SK-N-SH (cell line): ENCODE data around the gene BTBD9. TPM values are rescaled to one million over a fixed set of nuclear protein-coding genes. Genes with fewer than 3 reads are reported as not detected.

Source experiments
- CTCF ChIA-PET: fragments of 300-600, 350-600 bp; formaldehyde crosslinking; extraction: SDS; loops from one replicate; lab custom pipeline; 2021; lab: Yijun Ruan, JAX
- POLR2A ChIA-PET: fragments of 350-600 bp; sonication (Branson Sonifier 250); formaldehyde crosslinking; extraction: SDS; loops from one replicate; lab custom pipeline; 2020; ENCODE audit warnings: antibody characterized with exemption, inconsistent platforms; lab: Yijun Ruan, JAX
- DNase-seq: peaks from one replicate; pipeline ENCODE4 v3.0.0; 2012
- H2AFZ ChIP-seq: fragments of 200-600 bp; sonication (generic); 2 replicates; pipeline ENCODE4 v1.8.1; 2016; ENCODE audit warnings: antibody characterized with exemption, mild to moderate bottlenecking, low read depth
- H3F3A ChIP-seq: fragments of 200-600 bp; sonication (generic); replicated peaks from 2 replicates; pipeline ENCODE3; 2016; ENCODE audit warnings: antibody characterized with exemption, mild to moderate bottlenecking; ENCODE audit not compliant: insufficient read depth
- H3K27ac ChIP-seq, 2 experiments: fragments of 200-500 bp in 1 of 2; fragments of 200-600 bp in 1 of 2; sonication (Bioruptor generic) in 1 of 2; sonication (generic), shearing (Covaris generic) in 1 of 2; 2 replicates each; pipeline versions ENCODE4 v1.5.1 to v1.6.1; 2014 to 2016; ENCODE audit warnings: low read depth in 2 of 2, inconsistent platforms in 1 of 2, low read length in 1 of 2, mild to moderate bottlenecking in 1 of 2, mixed read lengths in 1 of 2
- H3K27me3 ChIP-seq: fragments of 200-600 bp; sonication (generic), shearing (Covaris generic); 2 replicates; pipeline ENCODE4 v1.6.1; 2016; ENCODE audit warnings: mixed run types; ENCODE audit not compliant: insufficient read depth
- H3K36me3 ChIP-seq, 2 experiments: fragments of 200-500 bp in 1 of 2; fragments of 200-600 bp in 1 of 2; sonication (Bioruptor generic) in 1 of 2; sonication (generic) in 1 of 2; replicated peaks in 1 of 2; 2 replicates each; pipeline versions ENCODE3 to v1.5.1; 2014 to 2016; ENCODE audit warnings: low read length in 1 of 2, mild to moderate bottlenecking in 1 of 2; ENCODE audit not compliant: insufficient read depth in 2 of 2, control insufficient read depth in 1 of 2
- H3K4me1 ChIP-seq, 2 experiments: fragments of 200-500 bp in 1 of 2; fragments of 200-600 bp in 1 of 2; sonication (Bioruptor generic) in 1 of 2; sonication (generic), shearing (Covaris generic) in 1 of 2; 2 replicates each; pipeline versions ENCODE4 v1.5.1 to v1.6.1; 2014 to 2016; ENCODE audit warnings: low read depth in 1 of 2, low read length in 1 of 2, mixed run types in 1 of 2; ENCODE audit not compliant: insufficient read depth in 2 of 2, control insufficient read depth in 1 of 2
- H3K4me2 ChIP-seq: fragments of 200-600 bp; sonication (generic), shearing (Covaris generic); 2 replicates; pipeline ENCODE4 v1.6.1; 2017; ENCODE audit warnings: mixed run types
- H3K4me3 ChIP-seq, 2 experiments: fragments of 200-500 bp in 1 of 2; fragments of 200-600 bp in 1 of 2; sonication (Bioruptor generic) in 1 of 2; sonication (generic), shearing (Covaris generic) in 1 of 2; 2 replicates each; pipeline versions ENCODE4 v1.5.1 to v1.8.1; 2014 to 2016; ENCODE audit warnings: low read depth in 2 of 2, inconsistent platforms in 1 of 2, low read length in 1 of 2, mild to moderate bottlenecking in 1 of 2, mixed read lengths in 1 of 2, moderate library complexity in 1 of 2
- H3K79me2 ChIP-seq: fragments of 200-600 bp; sonication (generic); 2 replicates; pipeline ENCODE4 v1.8.1; 2017; ENCODE audit warnings: mild to moderate bottlenecking; ENCODE audit not compliant: insufficient read depth
- H3K9ac ChIP-seq: fragments of 200-600 bp; sonication (generic); 2 replicates; pipeline ENCODE4 v1.6.1; 2017; ENCODE audit warnings: mixed run types
- H3K9me2 ChIP-seq: fragments of 200-600 bp; sonication (generic); 2 replicates; pipeline ENCODE4 v1.6.1; 2017; ENCODE audit warnings: mixed run types
- H3K9me3 ChIP-seq: fragments of 200-600 bp; sonication (generic); 2 replicates; pipeline ENCODE4 v1.6.1; 2017; ENCODE audit warnings: mixed run types, mild to moderate bottlenecking, moderate library complexity
- H4K20me1 ChIP-seq: fragments of 200-600 bp; sonication (generic); 2 replicates; pipeline ENCODE4 v1.6.1; 2017; ENCODE audit warnings: mild to moderate bottlenecking, mixed run types; ENCODE audit not compliant: insufficient read depth
- EZH2phosphoT487 ChIP-seq: fragments of 200-600 bp; sonication (generic); IDR thresholded peaks from 2 replicates; pipeline ENCODE4 v1.6.1; 2017; ENCODE audit warnings: low read depth, mixed run types, mild to moderate bottlenecking, antibody characterized with exemption, moderate library complexity, borderline replicate concordance
- GABPA ChIP-seq: IDR thresholded peaks from 2 replicates; pipeline ENCODE4 v1.4.0; 2012; ENCODE audit warnings: low read depth, mild to moderate bottlenecking
- IRF3 ChIP-seq: fragments of 150-350 bp; IDR thresholded peaks from 2 replicates; pipeline ENCODE4 v1.6.1; 2016; ENCODE audit warnings: mild to moderate bottlenecking, low read depth, low read length
- MAX ChIP-seq: IDR thresholded peaks from 2 replicates; pipeline ENCODE4 v1.4.0; 2012; ENCODE audit warnings: low read depth
- MXI1 ChIP-seq: IDR thresholded peaks from 2 replicates; pipeline ENCODE4 v1.6.1; 2012; ENCODE audit warnings: mild to moderate bottlenecking, low read depth, low read length, improper control_type of control experiment
- POLR2AphosphoS5 ChIP-seq: IDR thresholded peaks from 2 replicates; pipeline ENCODE4 v1.6.1; 2012; ENCODE audit warnings: low read depth, low read length
- SIN3A ChIP-seq: IDR thresholded peaks from 2 replicates; pipeline ENCODE4 v1.6.1; 2012; ENCODE audit warnings: low read depth, mild to moderate bottlenecking, low read length, moderate library complexity, borderline replicate concordance
- SMC3 ChIP-seq: IDR thresholded peaks from 2 replicates; pipeline ENCODE4 v1.6.1; 2012; ENCODE audit warnings: low read depth, low read length, improper control_type of control experiment
- TAF1 ChIP-seq: IDR thresholded peaks from 2 replicates; pipeline ENCODE4 v1.6.1; 2012; ENCODE audit warnings: low read depth, mild to moderate bottlenecking, low read length, moderate library complexity, borderline replicate concordance
- TCF12 ChIP-seq: IDR thresholded peaks from 2 replicates; pipeline ENCODE4 v1.4.0; 2012
- TEAD4 ChIP-seq: IDR thresholded peaks from 2 replicates; pipeline ENCODE4 v1.4.0; 2012; ENCODE audit warnings: mild to moderate bottlenecking, borderline replicate concordance; ENCODE audit not compliant: insufficient read depth
- WGBS: methylation state at CpG from one replicate; pipeline ENCODE4 v1.1.6; 2017; ENCODE audit warnings: low lambda C conversion rate; 5-methylcytosine and 5-hydroxymethylcytosine counted together
- polyA plus RNA-seq, 3 experiments: library from polyadenylated mRNA; depleted of rRNA; stranded (reverse); fragments of >200 nt; gene quantifications; 2 replicates each; pipeline ENCODE4 v1.2.3, GENCODE V29; 2012

Gene BTBD9
- polyA plus RNA-seq, 1 of the 3 experiments (the other 2 are of a cell fraction), result 2.2 TPM

GRCh38 chr6:38163186-38164130 lies 476.3 kb downstream of the BTBD9 start:
- Histone ChIP-seq H3K36me3 (peaks cover 0 to 4% of the 10 kb centered on the region in 2 experiments), H3K9ac (no peak overlapping the region), H3K9me2 (no peaks in the 10 kb centered on the region), H4K20me1 (no peaks in the 10 kb centered on the region), H2AFZ (no peak overlapping the region), H3K9me3 (no peaks in the 10 kb centered on the region), H3K27ac (no peak overlapping the region), H3K4me1 (peaks cover 0 to 6% of the 10 kb centered on the region in 2 experiments; a peak in 1 of 4 replicates), H3K27me3 (no peaks in the 10 kb centered on the region), H3K4me2 (no peak overlapping the region), H3F3A (no peaks in the 10 kb centered on the region), H3K4me3 (no peak overlapping the region), H3K79me2 (no peaks in the 10 kb centered on the region)
- no peak for DNase-seq
- ChIA-PET POLR2A (no interaction called here), CTCF (interaction anchor here (1.2 kb wide), 1 partner anchor 19 kb away, joined by 3 read pairs; no protein-coding TSS in a partner anchor)
- TF ChIP-seq SMC3 (no peak), IRF3 (no peak), SIN3A (no peak), EZH2phosphoT487 (no peak)
- 95% methylated on average over 19 of the region's 29 CpGs for WGBS

GRCh38 chr6:38162493-38163185 lies 477.1 kb downstream of the BTBD9 start:
- 93% methylated on average over 15 of the region's 17 CpGs for WGBS
- Histone ChIP-seq H3K4me3 (no peak overlapping the region), H3K4me2 (no peak overlapping the region), H3K4me1 (no peaks in the 10 kb centered on the region; a peak in 1 of 4 replicates), H3K79me2 (no peaks in the 10 kb centered on the region), H3K9me3 (no peaks in the 10 kb centered on the region), H3K9me2 (no peaks in the 10 kb centered on the region), H3F3A (no peaks in the 10 kb centered on the region), H3K9ac (no peak overlapping the region), H3K27ac (no peak overlapping the region), H3K27me3 (no peaks in the 10 kb centered on the region), H3K36me3 (peaks cover 0 to 4% of the 10 kb centered on the region in 2 experiments), H2AFZ (no peak overlapping the region), H4K20me1 (no peaks in the 10 kb centered on the region)
- ChIA-PET CTCF (no interaction called here), POLR2A (no interaction called here)
- TF ChIP-seq POLR2AphosphoS5 (no peak), TAF1 (no peak), TEAD4 (no peak), MXI1 (no peak), MAX (no peak), TCF12 (no peak), GABPA (no peak)
- DNase-seq, result no peak
